Psoas muscle (tissue), 8 donors: Measurements from ENCODE around the gene EMILIN1. TPM values are rescaled to one million over a fixed set of nuclear protein-coding genes. Genes with fewer than 3 reads are reported as not detected.

ENCODE experiments used
- ATAC-seq, 4 donors: fragments of 200-7000 bp; cut with Tn5 transposase; one replicate each; pipeline ENCODE4 v1.9.1; 2020; ENCODE audit warnings: moderate library complexity in 3 of 4, mild to moderate bottlenecking in 2 of 4
- DNase-seq, 2 donors: peaks; one replicate each; pipeline ENCODE4 v3.0.0-alpha.2; 2020
- H3K27ac ChIP-seq: fragments of 200-600 bp; one replicate; pipeline ENCODE4 v1.8.0; 2022
- H3K27me3 ChIP-seq, 3 donors: fragments of 200-600 bp in 1 of 3; one replicate each; pipeline versions ENCODE4 v1.6.1 to v1.8.0; 2013 to 2022; ENCODE audit warnings: low read length in 2 of 3, mild to moderate bottlenecking in 2 of 3, moderate library complexity in 1 of 3; ENCODE audit not compliant: insufficient read depth in 3 of 3
- H3K36me3 ChIP-seq, 2 donors: fragments of 200-600 bp in 1 of 2; one replicate each; pipeline versions ENCODE4 v1.6.1 to v1.8.0; 2013 to 2022; ENCODE audit warnings: low read depth in 1 of 2, mild to moderate bottlenecking in 1 of 2, moderate library complexity in 1 of 2; ENCODE audit not compliant: insufficient read depth in 1 of 2
- H3K4me1 ChIP-seq: fragments of 200-600 bp; one replicate; pipeline ENCODE4 v1.8.0; 2022
- H3K4me3 ChIP-seq: fragments of 200-600 bp; one replicate; pipeline ENCODE4 v1.8.0; 2022; ENCODE audit warnings: mild to moderate bottlenecking
- H3K9me3 ChIP-seq: fragments of 200-600 bp; one replicate; pipeline ENCODE4 v1.8.0; 2022
- WGBS, 3 donors: extraction: QIAGEN DNeasy Blood & Tissue Kit; methylation state at CpG; one replicate each; pipeline versions ENCODE4 v1.1.6 to v1.1.7; 2013; 5-methylcytosine and 5-hydroxymethylcytosine counted together
- intact Hi-C, 2 donors: fragments of 100-400 bp; cut with DNase I; formaldehyde crosslinking; loops; one replicate each; pipeline versions ENCODE4 v1.11.0 to v1.14.2; 2022
- polyA plus RNA-seq, 3 donors: library from polyadenylated mRNA; stranded (reverse); fragments of 200-250 nt; gene quantifications; one replicate each; pipeline ENCODE4 v1.2.3, GENCODE V29; 2013
- total RNA-seq, 4 donors: library from RNA; stranded (reverse); fragmentation: NEBNext Ultra II Directional in 2 of 4; extraction: Animal tissue kit (Norgen Biotek cat#: 25700) in 2 of 4; gene quantifications; one replicate each; pipeline versions ENCODE4 v1.2.1 to v1.2.4, GENCODE V29; 2021 to 2023
- TF ChIP-seq, protein P1 (sequence below): fragments of 200-600 bp; IDR thresholded peaks from one replicate; pipeline ENCODE4 v1.8.0; 2022; ENCODE audit warnings: antibody characterized with exemption
- donor health status: healthy with polysubstance abuse.
- donor health status: DM: no; HTN: no; CAD: no; lungs with moderate emphysema.
- donor health status: Bipolar disorder and iron deficiency.
- donor health status: healthy.
- donor health status: DM: yes; HTN: yes; CAD: no.
- donor health status: DM: no; HTN: no; CAD: no.
- donor health status: DM: no; HTN: no; CAD: no.
- donor health status: DM: yes; HTN: yes; CAD: no.

Gene EMILIN1
- total and polyA plus RNA-seq, 7 donors = 4.9 to 14.3 (median 6.1) TPM

GRCh38 chr2:27038012-27038411 lies 40.4 kb upstream of the EMILIN1 start:
- no peak overlapping the region for H3K4me3 ChIP-seq
- ATAC-seq (no peak), DNase-seq (no peak)
- H3K4me1 ChIP-seq = peaks cover 25% of the 10 kb centered on the region
- TF ChIP-seq, protein P1, sequence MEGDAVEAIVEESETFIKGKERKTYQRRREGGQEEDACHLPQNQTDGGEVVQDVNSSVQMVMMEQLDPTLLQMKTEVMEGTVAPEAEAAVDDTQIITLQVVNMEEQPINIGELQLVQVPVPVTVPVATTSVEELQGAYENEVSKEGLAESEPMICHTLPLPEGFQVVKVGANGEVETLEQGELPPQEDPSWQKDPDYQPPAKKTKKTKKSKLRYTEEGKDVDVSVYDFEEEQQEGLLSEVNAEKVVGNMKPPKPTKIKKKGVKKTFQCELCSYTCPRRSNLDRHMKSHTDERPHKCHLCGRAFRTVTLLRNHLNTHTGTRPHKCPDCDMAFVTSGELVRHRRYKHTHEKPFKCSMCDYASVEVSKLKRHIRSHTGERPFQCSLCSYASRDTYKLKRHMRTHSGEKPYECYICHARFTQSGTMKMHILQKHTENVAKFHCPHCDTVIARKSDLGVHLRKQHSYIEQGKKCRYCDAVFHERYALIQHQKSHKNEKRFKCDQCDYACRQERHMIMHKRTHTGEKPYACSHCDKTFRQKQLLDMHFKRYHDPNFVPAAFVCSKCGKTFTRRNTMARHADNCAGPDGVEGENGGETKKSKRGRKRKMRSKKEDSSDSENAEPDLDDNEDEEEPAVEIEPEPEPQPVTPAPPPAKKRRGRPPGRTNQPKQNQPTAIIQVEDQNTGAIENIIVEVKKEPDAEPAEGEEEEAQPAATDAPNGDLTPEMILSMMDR = no peak
- WGBS, 3 donors = 84 to 88% (median 86%) methylated on average over 6 of the region's 6 CpGs
- H3K27ac ChIP-seq = no peak overlapping the region
- H3K9me3 ChIP-seq = no peaks in the 10 kb centered on the region
- intact Hi-C loops = loop anchor here in 1 of 2 donors (5.0 kb wide), 1 partner anchor 44 kb away; no protein-coding TSS in a partner anchor
- no peaks in the 10 kb centered on the region for H3K27me3 ChIP-seq
- H3K36me3 ChIP-seq = peaks cover 10 to 68% of the 10 kb centered on the region in 2 donors

GRCh38 chr2:27038631-27039339 lies 39.6 kb upstream of the EMILIN1 start:
- ATAC-seq = no peak
- TF ChIP-seq, protein P1 = no peak
- H3K27me3 ChIP-seq = no peaks in the 10 kb centered on the region
- peaks cover 10 to 68% of the 10 kb centered on the region in 2 donors for H3K36me3 ChIP-seq
- H3K4me1 ChIP-seq = peaks cover 21% of the 10 kb centered on the region
- 87 to 93% (median 87%) methylated on average over 17 of the region's 17 CpGs for WGBS, 3 donors
- H3K27ac ChIP-seq = no peak overlapping the region
- H3K4me3 ChIP-seq = no peak overlapping the region
- DNase-seq = no peak
- intact Hi-C loops = loop anchor here in 1 of 2 donors (5.0 kb wide), 1 partner anchor 44 kb away; no protein-coding TSS in a partner anchor
- no peaks in the 10 kb centered on the region for H3K9me3 ChIP-seq

- Histone ChIP-seq H3K27ac (no peak overlapping the region), H3K36me3 (peaks cover 10 to 68% of the 10 kb centered on the region in 2 donors), H3K4me1 (peaks cover 14% of the 10 kb centered on the region), H3K4me3 (no peak overlapping the region), H3K27me3 (no peaks in the 10 kb centered on the region), H3K9me3 (no peaks in the 10 kb centered on the region)
- no peak for DNase-seq
- intact Hi-C loops = loop anchor here in 1 of 2 donors (5.0 kb wide), 1 partner anchor 43 kb away; no protein-coding TSS in a partner anchor
- no peak for ATAC-seq
- 91 to 94% (median 92%) methylated on average over 6 of the region's 6 CpGs for WGBS, 3 donors
- TF ChIP-seq, protein P1 = no peak
Measured at GRCh38 chr2:27039426-27039825, 39.0 kb upstream of the EMILIN1 start.

GRCh38 chr2:27039871-27040270 lies 38.5 kb upstream of the EMILIN1 start:
- 90 to 92% (median 91%) methylated on average over 6 to 7 of the region's 7 CpGs for WGBS, 3 donors
- ATAC-seq (no peak), DNase-seq (no peak)
- intact Hi-C loops = loop anchor here in 1 of 2 donors (5.0 kb wide), 1 partner anchor 42 kb away; no protein-coding TSS in a partner anchor
- no peak overlapping the region for H3K4me3 ChIP-seq
- no peak overlapping the region for H3K27ac ChIP-seq
- TF ChIP-seq, protein P1 = no peak
- peaks cover 10% of the 10 kb centered on the region for H3K4me1 ChIP-seq
- no peaks in the 10 kb centered on the region for H3K27me3 ChIP-seq
- H3K36me3 ChIP-seq = peaks cover 10 to 66% of the 10 kb centered on the region in 2 donors
- no peaks in the 10 kb centered on the region for H3K9me3 ChIP-seq
